Transverse colon (tissue), 4 donors: ENCODE data around the gene GSDME. TPM values are rescaled to one million over a fixed set of nuclear protein-coding genes. Genes with fewer than 3 reads are reported as not detected.

ENCODE experiments used
- DNase-seq: peaks from one replicate; pipeline ENCODE4 v3.0.0-alpha.2; 2019
- H3K27ac ChIP-seq, 4 donors: fragments of 200-600 bp; sonication (generic); 2 replicates each; pipeline ENCODE4 v1.5.1; 2016 to 2018; ENCODE audit warnings: inconsistent platforms in 4 of 4
- H3K27me3 ChIP-seq: fragments of 200-600 bp; sonication (generic); 2 replicates; pipeline ENCODE4 v1.5.1; 2017; ENCODE audit warnings: inconsistent platforms
- H3K36me3 ChIP-seq, 4 donors: fragments of 200-600 bp; sonication (generic); 2 replicates each; pipeline ENCODE4 v1.5.1; 2017 to 2019; ENCODE audit warnings: inconsistent platforms in 4 of 4
- H3K4me1 ChIP-seq, 4 donors: fragments of 200-600 bp; sonication (generic); 2 replicates each; pipeline ENCODE4 v1.5.1; 2017 to 2020; ENCODE audit warnings: inconsistent platforms in 4 of 4
- H3K4me3 ChIP-seq, 4 donors: fragments of 200-600 bp; sonication (generic); 1 replicate in 1 of 4; 2 replicates in 3 of 4; pipeline versions ENCODE4 v1.5.1 to v1.6.1; 2017 to 2019; ENCODE audit warnings: inconsistent platforms in 4 of 4
- H3K9me3 ChIP-seq, 2 donors: fragments of 200-600 bp; sonication (generic); 2 replicates each; pipeline ENCODE4 v1.5.1; 2017 to 2019; ENCODE audit warnings: inconsistent platforms in 2 of 2
- CTCF ChIP-seq, 5 experiments: fragments of 200-600 bp in 3 of 5; fragments of 450-650 bp in 2 of 5; sonication (generic) in 3 of 5; IDR thresholded peaks; 1 replicate in 2 of 5; 2 replicates in 3 of 5; pipeline ENCODE4 v1.5.1; 2016 to 2017; ENCODE audit warnings: antibody characterized with exemption in 5 of 5, inconsistent platforms in 3 of 5, mild to moderate bottlenecking in 2 of 5, moderate library complexity in 1 of 5
- EP300 ChIP-seq: sonication (generic); formaldehyde crosslinking; IDR thresholded peaks from one replicate; pipeline ENCODE4 v1.6.1; 2017; ENCODE audit warnings: antibody characterized with exemption, low read depth
- POLR2A ChIP-seq: fragments of 450-650 bp; IDR thresholded peaks from one replicate; pipeline ENCODE4 v1.6.1; 2016; ENCODE audit warnings: antibody characterized with exemption, mild to moderate bottlenecking, moderate library complexity
- POLR2AphosphoS5 ChIP-seq, 3 donors: sonication (generic); formaldehyde crosslinking; IDR thresholded peaks; one replicate each; pipeline ENCODE4 v1.6.1; 2016; ENCODE audit warnings: antibody characterized with exemption in 3 of 3
- WGBS, 2 donors: methylation state at CpG; one replicate each; pipeline ENCODE4 v1.1.5; 2018; ENCODE audit warnings: low coverage in 1 of 2; 5-methylcytosine and 5-hydroxymethylcytosine counted together
- in situ Hi-C, 4 donors: fragments of 200-750 bp; cut with MboI; loops; one replicate each; pipeline versions ENCODE4 v1.15.0 to v1.15.1; 2017; ENCODE audit warnings: low sequenced_read_pairs in 3 of 4, low pct_ligation_motif_present in 1 of 4, low pct_unique_long_range_greater_than_20kb in 1 of 4
- intact Hi-C: fragments of 100-400 bp; cut with DNase I; formaldehyde crosslinking; loops from one replicate; pipeline ENCODE4 v1.15.1; 2023; ENCODE audit warnings: low total_unique reads
- total RNA-seq, 4 donors: library from RNA; depleted of rRNA; stranded (reverse); fragments of >200 nt; gene quantifications; one replicate each; pipeline ENCODE4 v1.1.0, GENCODE V29; 2016

Gene GSDME
- total RNA-seq, 4 donors from 2014 or later: 2.2 to 5.2 TPM; not detected in 2

GRCh38 chr7:24800073-24800472 is 42.8 kb upstream of the GSDME start:
- Histone ChIP-seq H3K4me3 (no peak overlapping the region), H3K27ac (no peak overlapping the region), H3K36me3 (no peaks in the 10 kb centered on the region), H3K4me1 (no peaks in the 10 kb centered on the region), H3K27me3 (no peaks in the 10 kb centered on the region), H3K9me3 (no peaks in the 10 kb centered on the region)
- no peak for TF ChIP-seq CTCF (IDR thresholded peaks at IDR 0.05)
- TF ChIP-seq EP300: no peak
- no peak for TF ChIP-seq POLR2A
- no peak for TF ChIP-seq POLR2AphosphoS5 (IDR thresholded peaks at IDR 0.05)
- in situ Hi-C loops: no loop called here
- no peak for DNase-seq
- intact Hi-C loops: no loop called here
- 88 to 97% methylated on average over 6 of the region's 6 CpGs for WGBS, 2 donors

GRCh38 chr7:24799506-24799905 is 42.2 kb upstream of the GSDME start:
- no peak for DNase-seq
- H3K27ac ChIP-seq: no peak overlapping the region
- in situ Hi-C loops (no loop called here), intact Hi-C loops (loop anchor here (5.0 kb wide), 1 partner anchor 1673 kb away; no protein-coding TSS in a partner anchor)
- 96 to 97% methylated on average over 3 of the region's 3 CpGs for WGBS, 2 donors
- H3K27me3 ChIP-seq: no peaks in the 10 kb centered on the region
- no peaks in the 10 kb centered on the region for H3K9me3 ChIP-seq
- no peak for TF ChIP-seq POLR2A
- TF ChIP-seq CTCF (IDR thresholded peaks at IDR 0.05): no peak
- TF ChIP-seq POLR2AphosphoS5 (IDR thresholded peaks at IDR 0.05): no peak
- H3K4me1 ChIP-seq: no peaks in the 10 kb centered on the region
- H3K4me3 ChIP-seq: no peak overlapping the region
- no peaks in the 10 kb centered on the region for H3K36me3 ChIP-seq

GRCh38 chr7:24798261-24798660 is 41.0 kb upstream of the GSDME start:
- Histone ChIP-seq H3K27ac (no peak overlapping the region), H3K36me3 (no peaks in the 10 kb centered on the region), H3K4me1 (no peaks in the 10 kb centered on the region), H3K27me3 (no peaks in the 10 kb centered on the region), H3K4me3 (no peak overlapping the region), H3K9me3 (no peaks in the 10 kb centered on the region)
- TF ChIP-seq POLR2AphosphoS5 (IDR thresholded peaks at IDR 0.05): no peak
- no peak for TF ChIP-seq EP300
- TF ChIP-seq CTCF (IDR thresholded peaks at IDR 0.05): no peak
- no peak for TF ChIP-seq POLR2A
- WGBS, 2 donors: 85 to 95% methylated on average over 3 to 4 of the region's 4 CpGs
- intact Hi-C loops: loop anchor here (5.0 kb wide), 1 partner anchor 1674 kb away; no protein-coding TSS in a partner anchor
- no peak for DNase-seq
- in situ Hi-C loops: no loop called here

GRCh38 chr7:24797270-24797669 is 40.0 kb upstream of the GSDME start:
- no peak for DNase-seq

More at GRCh38 chr7:24797270-24797669, 40.0 kb upstream of the GSDME start:
- H3K4me3 ChIP-seq: no peak overlapping the region
- no peaks in the 10 kb centered on the region for H3K9me3 ChIP-seq
- H3K27me3 ChIP-seq: no peaks in the 10 kb centered on the region
- no peaks in the 10 kb centered on the region for H3K36me3 ChIP-seq
- intact Hi-C loops: loop anchor here (5.0 kb wide), 1 partner anchor 1675 kb away; no protein-coding TSS in a partner anchor
- 95 to 100% methylated on average over 4 of the region's 4 CpGs for WGBS, 2 donors
- in situ Hi-C loops: no loop called here
- TF ChIP-seq POLR2A: no peak
- TF ChIP-seq POLR2AphosphoS5 (IDR thresholded peaks at IDR 0.05): no peak
- no peak for TF ChIP-seq CTCF (IDR thresholded peaks at IDR 0.05)
- no peak for TF ChIP-seq EP300
- no peak overlapping the region for H3K27ac ChIP-seq
- H3K4me1 ChIP-seq: no peaks in the 10 kb centered on the region
